Neutrophil (primary cell): Measurements from ENCODE around the gene ABCF2.

Experiments
- H3K27ac ChIP-seq: fragments of 200-600 bp; sonication (generic); 2 replicates; pipeline ENCODE4 v1.5.1; 2016; ENCODE audit warnings: mild to moderate bottlenecking, moderate library complexity
- H3K27me3 ChIP-seq: fragments of 200-600 bp; sonication (generic); 2 replicates; pipeline ENCODE4 v1.6.0; 2016; ENCODE audit warnings: mild to moderate bottlenecking
- H3K36me3 ChIP-seq: fragments of 200-600 bp; sonication (generic); 2 replicates; pipeline ENCODE4 v1.5.1; 2017
- H3K4me1 ChIP-seq, 2 experiments: fragments of 200-600 bp in 1 of 2; sonication (generic) in 1 of 2; 1 replicate in 1 of 2; 2 replicates in 1 of 2; pipeline versions ENCODE4 v1.5.1 to v1.6.1; 2013 to 2016; ENCODE audit warnings: low read depth in 1 of 2, low read length in 1 of 2, mild to moderate bottlenecking in 1 of 2, moderate library complexity in 1 of 2; ENCODE audit not compliant: control insufficient read depth in 1 of 2, insufficient read depth in 1 of 2
- H3K4me3 ChIP-seq, 2 experiments: fragments of 200-600 bp in 1 of 2; sonication (generic) in 1 of 2; 1 replicate in 1 of 2; 2 replicates in 1 of 2; pipeline ENCODE4 v1.5.1; 2013 to 2016; ENCODE audit warnings: low read depth in 1 of 2, low read length in 1 of 2, mild to moderate bottlenecking in 1 of 2, moderate library complexity in 1 of 2
- H3K9me3 ChIP-seq: fragments of 200-600 bp; sonication (generic); 2 replicates; pipeline ENCODE4 v1.5.1; 2016
- CTCF ChIP-seq: fragments of 200-600 bp; sonication (generic); IDR thresholded peaks from 2 replicates; pipeline ENCODE4 v1.5.1; 2016; ENCODE audit warnings: antibody characterized with exemption

ABCF2 gene

GRCh38 chr7:151201344-151201743 is 25.7 kb downstream of the ABCF2 start:
- Histone ChIP-seq H3K36me3 (no peaks in the 10 kb centered on the region), H3K27ac (no peak overlapping the region), H3K4me3 (no peak overlapping the region), H3K9me3 (no peaks in the 10 kb centered on the region), H3K27me3 (peaks cover 55% of the 10 kb centered on the region), H3K4me1 (no peaks in the 10 kb centered on the region)
- no peak for TF ChIP-seq CTCF

- Histone ChIP-seq H3K27ac (no peak overlapping the region), H3K27me3 (peaks cover 52% of the 10 kb centered on the region), H3K9me3 (no peaks in the 10 kb centered on the region), H3K4me1 (no peaks in the 10 kb centered on the region), H3K36me3 (no peaks in the 10 kb centered on the region), H3K4me3 (no peak overlapping the region)
- no peak for TF ChIP-seq CTCF
These were observed 27.8 kb downstream of the ABCF2 start for GRCh38 chr7:151198945-151199848.

GRCh38 chr7:151197932-151198331 is 29.1 kb downstream of the ABCF2 start:
- Histone ChIP-seq H3K4me1 (no peaks in the 10 kb centered on the region), H3K27ac (no peak overlapping the region), H3K36me3 (no peaks in the 10 kb centered on the region), H3K9me3 (no peaks in the 10 kb centered on the region), H3K27me3 (peaks cover 39% of the 10 kb centered on the region), H3K4me3 (no peak overlapping the region)
- no peak for TF ChIP-seq CTCF

- Histone ChIP-seq H3K27me3 (peaks cover 28% of the 10 kb centered on the region), H3K27ac (no peak overlapping the region), H3K36me3 (no peaks in the 10 kb centered on the region), H3K4me1 (no peaks in the 10 kb centered on the region), H3K4me3 (no peak overlapping the region), H3K9me3 (no peaks in the 10 kb centered on the region)
- TF ChIP-seq CTCF, result no peak
These were observed 31.2 kb downstream of the ABCF2 start for GRCh38 chr7:151195616-151196450.

- Histone ChIP-seq H3K9me3 (no peaks in the 10 kb centered on the region), H3K27me3 (peaks cover 28% of the 10 kb centered on the region)
These were observed 32.8 kb downstream of the ABCF2 start for GRCh38 chr7:151194188-151194587.

More at GRCh38 chr7:151194188-151194587, 32.8 kb downstream of the ABCF2 start:
- Histone ChIP-seq H3K4me3 (no peak overlapping the region), H3K36me3 (no peaks in the 10 kb centered on the region), H3K4me1 (no peaks in the 10 kb centered on the region), H3K27ac (no peak overlapping the region)
- no peak for TF ChIP-seq CTCF
